Stimulated activated CD8-positive, alpha-beta memory T cell treated with anti-CD3 and anti-CD28 coated beads, Interleukin-15, amount 100 ng/mL, for 1 hour (primary cell): ENCODE measurements around the gene KLF8.
"Not testable (repeated sequence)": the region's sequence is repeated elsewhere in the genome, so short reads cannot be mapped to it uniquely, and the experiment has no call there.

Experiments
- DNase-seq: peaks from one replicate; pipeline ENCODE4 v3.0.0-alpha.2; 2020; ENCODE audit warnings: low read depth

Gene KLF8

GRCh38 chrX:56232221-56233082 is at the start of gene KLF8:
KLF8 (plus strand) TSS chrX:56232356; CDS start chrX:56233335, 979 bp downstream.
- peak; percentile 1 for DNase-seq

DNA sequence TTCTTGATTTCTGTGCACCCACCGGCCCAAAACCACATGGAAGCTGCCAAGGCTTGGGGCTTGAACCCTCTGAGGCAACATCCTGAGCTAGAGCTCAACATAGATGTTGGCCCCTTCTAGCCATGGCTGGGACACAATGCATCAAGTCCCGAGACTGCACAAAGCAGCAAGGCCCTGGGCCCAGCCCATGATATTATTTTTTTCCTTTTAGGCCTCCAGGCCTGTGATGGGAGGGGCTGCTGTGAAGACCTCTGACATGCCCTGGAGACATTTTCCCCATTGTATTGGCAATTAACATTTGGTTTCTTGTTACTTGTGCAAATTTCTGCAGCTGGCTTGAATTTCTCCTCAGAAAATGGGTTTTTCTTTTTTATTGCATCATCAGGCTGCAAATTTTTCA is 25.2 kb upstream of the KLF8 start:
- DNase-seq = not testable (repeated sequence)

GRCh38 chrX:56211701-56212100 is 20.5 kb upstream of the KLF8 start:
- DNase-seq = no peak

DNA sequence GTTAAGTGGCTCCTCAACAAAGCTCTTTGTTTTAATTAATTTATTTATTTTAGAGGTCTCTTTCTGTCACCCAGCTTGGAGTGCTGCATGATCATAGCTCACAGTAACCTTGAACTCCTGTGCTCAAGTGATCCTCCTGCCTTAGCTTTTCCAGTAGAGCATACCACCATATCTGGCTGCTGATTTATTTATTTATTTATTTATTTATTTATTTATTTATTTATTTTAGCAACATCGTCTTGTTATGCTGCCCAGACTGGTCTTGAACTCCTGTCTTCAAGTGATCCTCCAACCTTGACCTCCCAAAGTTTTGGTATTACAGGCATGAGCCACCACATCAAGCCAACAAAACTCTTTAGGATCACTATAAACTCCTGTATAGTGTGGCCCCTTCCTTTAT is 15.8 kb upstream of the KLF8 start:
- DNase-seq = no peak

GRCh38 chrX:56219700-56220099 is 12.5 kb upstream of the KLF8 start:
- no peak for DNase-seq

GRCh38 chrX:56221101-56221500 is 11.1 kb upstream of the KLF8 start:
- DNase-seq = no peak

- DNase-seq = no peak
Observed at GRCh38 chrX:56222473-56223000, 9.6 kb upstream of the KLF8 start.

- DNase-seq = no peak
Observed at GRCh38 chrX:56226980-56227379, 5.2 kb upstream of the KLF8 start.

GRCh38 chrX:56228914-56229313 is 3.2 kb upstream of the KLF8 start:
- no peak for DNase-seq

- DNase-seq = no peak
Observed at GRCh38 chrX:56231537-56232090, 542 bp upstream of the KLF8 start.

DNA sequence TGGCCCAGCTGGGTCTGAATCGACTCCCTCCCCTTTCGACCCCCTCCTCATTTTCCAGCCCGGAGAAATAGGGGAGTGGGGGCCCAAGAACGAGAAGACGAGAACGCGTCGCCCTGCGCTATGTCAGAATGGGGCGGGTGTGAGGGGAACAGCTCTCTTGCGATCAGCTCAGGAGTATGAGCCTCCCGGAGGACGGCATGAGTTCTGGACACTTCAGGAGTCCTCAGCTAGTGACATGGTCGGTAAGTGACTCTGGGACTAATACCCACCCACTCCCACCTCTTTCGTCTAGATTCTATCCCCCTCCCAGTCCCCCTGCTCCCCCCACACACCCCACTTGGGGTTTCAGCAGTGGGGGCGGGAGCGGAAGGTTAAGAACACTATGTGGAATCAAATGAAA is 944 bp downstream of the KLF8 start:
- no peak for DNase-seq

DNA sequence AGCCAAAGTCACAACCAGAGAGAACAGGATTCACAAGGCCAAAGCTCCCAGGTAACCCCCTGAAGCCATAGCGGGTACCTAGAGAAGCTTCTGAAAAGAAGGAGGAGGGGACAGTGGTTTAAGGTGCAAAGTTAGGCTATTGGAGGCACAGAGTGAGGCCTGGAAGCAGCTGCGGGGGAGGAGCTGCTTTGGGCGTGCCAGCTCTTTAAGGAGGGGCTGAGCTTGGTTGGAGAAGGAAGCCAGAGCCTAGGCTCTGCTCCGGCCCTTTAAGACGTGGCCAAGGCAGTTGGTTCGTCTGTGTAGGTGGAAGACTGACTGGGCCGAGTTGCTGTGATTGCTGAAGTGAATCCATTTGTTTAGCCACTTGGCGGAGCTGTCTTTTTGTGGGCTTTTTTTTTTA is 1.5 kb downstream of the KLF8 start:
- no peak for DNase-seq

GRCh38 chrX:56248492-56248891 is 16.3 kb downstream of the KLF8 start:
- DNase-seq = peak; percentile 11

- DNase-seq = no peak
Observed at GRCh38 chrX:56253832-56254703, 21.9 kb downstream of the KLF8 start.

- DNase-seq = no peak
Observed at GRCh38 chrX:56268888-56269287, 36.7 kb downstream of the KLF8 start.

- DNase-seq = no peak
Observed at GRCh38 chrX:56278692-56279091, 46.5 kb downstream of the KLF8 start.

- DNase-seq = no peak
Observed at GRCh38 chrX:56279863-56280262, 47.7 kb downstream of the KLF8 start.

- no peak for DNase-seq
Observed at GRCh38 chrX:56281789-56282188, 49.6 kb downstream of the KLF8 start.

GRCh38 chrX:56284269-56284668 is 52.1 kb downstream of the KLF8 start:
- DNase-seq = no peak

- no peak for DNase-seq
Observed at GRCh38 chrX:56288608-56289007, 56.5 kb downstream of the KLF8 start.

GRCh38 chrX:56289449-56289848 is 57.3 kb downstream of the KLF8 start:
- no peak for DNase-seq

DNA sequence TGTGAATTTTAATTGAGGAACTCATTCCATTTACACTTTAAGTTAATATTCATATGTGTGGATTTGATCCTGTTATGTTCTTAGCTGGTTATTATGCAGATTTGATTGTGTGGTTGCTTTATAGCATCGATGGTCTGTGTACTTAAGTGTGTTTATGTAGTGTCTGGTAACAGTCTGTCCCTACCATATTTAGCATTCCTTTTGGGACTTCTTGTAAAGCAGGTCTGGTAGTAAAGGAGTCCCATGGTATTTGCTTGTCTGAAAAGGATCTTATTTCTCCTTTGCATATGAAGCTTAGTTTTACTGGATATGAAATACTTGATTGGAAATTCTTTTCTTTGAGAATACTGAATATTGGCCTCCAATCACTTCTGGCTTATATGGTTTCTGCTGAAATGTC is 76.6 kb downstream of the KLF8 start:
- no peak for DNase-seq

DNA sequence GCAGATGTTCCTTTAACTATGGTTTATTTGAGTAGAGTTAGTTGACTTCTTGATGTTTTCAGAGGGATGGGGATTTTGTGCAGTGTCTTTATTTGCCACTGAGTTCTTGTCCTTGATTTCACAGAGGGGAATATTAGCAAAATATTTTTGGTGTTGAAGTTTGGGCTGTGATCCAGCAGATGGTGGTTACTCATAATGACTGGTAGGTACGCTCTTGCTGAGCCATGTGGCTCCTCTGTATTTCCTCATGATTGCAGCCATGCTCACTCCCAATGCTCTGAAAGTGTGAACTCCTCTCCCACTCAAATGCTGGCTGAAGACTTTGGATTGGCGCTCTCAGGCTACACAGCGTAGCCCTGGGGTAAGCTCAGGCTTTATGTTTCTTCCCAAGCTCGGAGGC is 77.7 kb downstream of the KLF8 start:
- DNase-seq = no peak
